ENCODE results near the gene AGPAT3. TPM values are rescaled to one million over a fixed set of nuclear protein-coding genes. Genes with fewer than 3 reads are reported as not detected.
"Not testable (repeated sequence)": the region's sequence is repeated elsewhere in the genome, so short reads cannot be mapped to it uniquely, and the experiment has no call there.

AGPAT3 gene
- total RNA-seq, 1 experiment from 2014 or later = 13.0 TPM

- no peak for TF ChIP-seq CTCF (conservative IDR thresholded peaks at IDR 0.05)
Observed at GRCh38 chr21:43895196-43895595, 30.2 kb downstream of the AGPAT3 start.

GRCh38 chr21:43896696-43897299 is 31.8 kb downstream of the AGPAT3 start:
- not testable (repeated sequence) for H3K79me2 ChIP-seq (ENCODE audit: insufficient read depth, low read length); H4K91ac ChIP-seq (ENCODE audit: insufficient read length, low read depth, low read length); H3K27ac ChIP-seq (ENCODE audit: insufficient read length, low read depth, low read length); H3K14ac ChIP-seq (ENCODE audit: insufficient read depth, low read length); H2BK15ac ChIP-seq (ENCODE audit: low read depth, low read length); H3K27me3 ChIP-seq (ENCODE audit: insufficient read depth, low read length); H2BK12ac ChIP-seq (ENCODE audit: insufficient read length, low read depth, low read length); H3K4me3 Mint-ChIP-seq; H3K27me3 Mint-ChIP-seq (ENCODE audit: low read depth); H4K20me1 ChIP-seq (ENCODE audit: control insufficient read depth, insufficient read depth, insufficient read length); DNase-seq; H3K4ac ChIP-seq (ENCODE audit: low read depth, low read length); H4K5ac ChIP-seq (ENCODE audit: insufficient read length, low read depth, low read length); H2AFZ ChIP-seq (ENCODE audit: low read length); H3K4me1 Mint-ChIP-seq; H3K9ac ChIP-seq (ENCODE audit: extremely low read depth, insufficient read length, low read length); H3K9me3 ChIP-seq (ENCODE audit: control insufficient read depth, low read depth, low read length); H3K4me2 ChIP-seq (ENCODE audit: insufficient read depth, insufficient read length, low read length); H3K79me1 ChIP-seq (ENCODE audit: insufficient read depth, low read depth, low read length, poor library complexity, severe bottlenecking); H3K27ac Mint-ChIP-seq; H2AK5ac ChIP-seq (ENCODE audit: insufficient read length, low read length); H2BK20ac ChIP-seq (ENCODE audit: low read depth, low read length, poor library complexity, severe bottlenecking); H3K23ac ChIP-seq (ENCODE audit: insufficient read length, low read depth, low read length); H3T11ph ChIP-seq (ENCODE audit: low read length); H3K18ac ChIP-seq (ENCODE audit: insufficient read length, low read depth, low read length); H3K23me2 ChIP-seq (ENCODE audit: insufficient read length, low read depth, low read length, poor library complexity, severe bottlenecking); H3K4me1 ChIP-seq (ENCODE audit: insufficient read depth, low read length); H4K8ac ChIP-seq (replicated peaks; ENCODE audit: insufficient read length, low read depth, low read length); H2BK120ac ChIP-seq (ENCODE audit: low read depth, low read length, poor library complexity, severe bottlenecking); H2BK5ac ChIP-seq (ENCODE audit: insufficient read length, low read length); H3K56ac ChIP-seq (ENCODE audit: insufficient read length, low read depth, low read length)
- peaks cover 22 to 24% of the 10 kb centered on the region in 2 experiments for H3K9me3 Mint-ChIP-seq
- peaks cover 11 to 16% (median 12%) of the 10 kb centered on the region in 3 experiments for H3K36me3 Mint-ChIP-seq (ENCODE audit: insufficient read depth in 1 of 3, low read depth in 3 of 3)
- no CpG with 5 or more reads among the region's 8 CpGs for WGBS (ENCODE audit: extremely low coverage, insufficient read length, low lambda C conversion rate)

More at GRCh38 chr21:43895196-43895595, 30.2 kb downstream of the AGPAT3 start:
- Mint-ChIP-seq H3K36me3 (ENCODE audit: insufficient read depth in 1 of 3, low read depth in 3 of 3) (peaks cover 12 to 19% (median 13%) of the 10 kb centered on the region in 3 experiments), H3K4me3 (no peak overlapping the region), H3K27me3 (ENCODE audit: low read depth) (peaks cover 6% of the 10 kb centered on the region), H3K9me3 (peaks cover 22 to 26% of the 10 kb centered on the region in 2 experiments), H3K4me1 (peaks cover 0 to 1% of the 10 kb centered on the region in 2 experiments; a peak in 3 of 4 replicates), H3K27ac (no peak overlapping the region)
- no CpG with 5 or more reads among the region's 4 CpGs for WGBS (ENCODE audit: extremely low coverage, insufficient read length, low lambda C conversion rate)
- no peaks in the 10 kb centered on the region for H3K79me2 ChIP-seq (ENCODE audit: insufficient read depth, low read length)
- no peak overlapping the region for H3K27ac ChIP-seq (ENCODE audit: insufficient read length, low read depth, low read length)
- no peak overlapping the region for H3K4me2 ChIP-seq (ENCODE audit: insufficient read depth, insufficient read length, low read length)
- no peak overlapping the region for H2AFZ ChIP-seq (ENCODE audit: low read length)
- no peak overlapping the region for H2BK15ac ChIP-seq (ENCODE audit: low read depth, low read length)
- H4K91ac ChIP-seq (ENCODE audit: insufficient read length, low read depth, low read length) = no peak overlapping the region
- H2AK5ac ChIP-seq (ENCODE audit: insufficient read length, low read length) = no peak overlapping the region
- H3K56ac ChIP-seq (ENCODE audit: insufficient read length, low read depth, low read length) = no peak overlapping the region
- no peak overlapping the region for H4K5ac ChIP-seq (ENCODE audit: insufficient read length, low read depth, low read length)
- H3K18ac ChIP-seq (ENCODE audit: insufficient read length, low read depth, low read length) = no peak overlapping the region
- H3K79me1 ChIP-seq (ENCODE audit: insufficient read depth, low read depth, low read length, poor library complexity, severe bottlenecking) = no peaks in the 10 kb centered on the region
- no peaks in the 10 kb centered on the region for H3K23me2 ChIP-seq (ENCODE audit: insufficient read length, low read depth, low read length, poor library complexity, severe bottlenecking)
- H3K9me3 ChIP-seq (ENCODE audit: control insufficient read depth, low read depth, low read length) = no peaks in the 10 kb centered on the region
- no peak overlapping the region for H3K4ac ChIP-seq (ENCODE audit: low read depth, low read length)
- no peak overlapping the region for H2BK12ac ChIP-seq (ENCODE audit: insufficient read length, low read depth, low read length)
- H2BK120ac ChIP-seq (ENCODE audit: low read depth, low read length, poor library complexity, severe bottlenecking) = no peak overlapping the region
- no peaks in the 10 kb centered on the region for H3K4me1 ChIP-seq (ENCODE audit: insufficient read depth, low read length)
- no peaks in the 10 kb centered on the region for H3K27me3 ChIP-seq (ENCODE audit: insufficient read depth, low read length)
- no peak overlapping the region for H2BK5ac ChIP-seq (ENCODE audit: insufficient read length, low read length)
- no peak overlapping the region for H3K23ac ChIP-seq (ENCODE audit: insufficient read length, low read depth, low read length)
- H3K9ac ChIP-seq (ENCODE audit: extremely low read depth, insufficient read length, low read length) = no peak overlapping the region
- H4K20me1 ChIP-seq (ENCODE audit: control insufficient read depth, insufficient read depth, insufficient read length) = no peaks in the 10 kb centered on the region
- H2BK20ac ChIP-seq (ENCODE audit: low read depth, low read length, poor library complexity, severe bottlenecking) = no peak overlapping the region
- H4K8ac ChIP-seq (replicated peaks; ENCODE audit: insufficient read length, low read depth, low read length) = no peak overlapping the region
- no peak overlapping the region for H3K14ac ChIP-seq (ENCODE audit: insufficient read depth, low read length)
- no peak overlapping the region for H3T11ph ChIP-seq (ENCODE audit: low read length)
- no peak for DNase-seq
